GM21717 (cell line): ENCODE data around the gene DDX10.

Experiments used
- ATAC-seq: cut with Tn5 transposase; IDR thresholded peaks from one replicate; pipeline ENCODE4 v1.9.1; 2021; ENCODE audit warnings: mild to moderate bottlenecking, moderate library complexity; ENCODE audit not compliant: unreplicated experiment

The DDX10 gene

DNA sequence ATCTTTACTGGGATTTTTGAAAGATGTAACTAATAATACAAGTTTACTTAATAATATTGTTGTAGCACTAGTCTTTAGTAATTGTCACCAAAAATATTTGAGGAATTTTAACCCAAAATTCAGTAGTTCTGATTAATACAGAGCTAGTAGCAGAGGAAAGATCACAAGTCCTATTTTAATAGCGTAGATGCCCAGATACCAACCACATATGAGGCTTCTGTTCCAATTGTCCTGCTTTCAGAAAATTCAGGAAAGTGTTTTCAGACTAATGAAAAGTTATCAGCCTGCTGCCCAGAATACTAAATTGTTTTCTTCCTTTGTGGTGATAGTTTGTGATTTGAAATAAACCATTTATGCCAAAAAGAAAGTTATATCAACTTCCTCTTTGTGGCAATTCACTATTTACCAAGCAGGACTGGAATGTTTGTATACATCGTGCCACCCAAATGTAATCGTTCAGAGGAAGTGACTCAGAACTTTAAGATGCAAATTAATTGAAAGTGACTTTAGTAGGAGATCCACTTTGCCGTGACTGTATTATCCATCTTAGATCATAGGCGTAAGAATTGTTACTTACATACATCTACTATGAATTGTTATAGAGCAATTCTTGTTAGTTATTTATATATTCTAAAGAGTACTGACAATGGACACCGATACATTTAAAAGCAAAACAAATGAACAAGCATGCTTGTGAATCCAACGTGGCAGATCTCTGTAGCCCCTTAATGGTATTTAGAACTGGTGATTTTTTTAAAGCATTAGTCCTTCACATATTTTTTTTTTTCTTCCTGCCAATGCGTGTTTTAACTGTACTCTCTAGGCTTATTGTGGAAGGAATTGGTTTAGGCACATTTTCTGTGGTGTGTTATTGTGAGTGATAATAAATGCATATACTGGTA, 231.0 kb downstream of the DDX10 start:
- no peak for ATAC-seq

DNA sequence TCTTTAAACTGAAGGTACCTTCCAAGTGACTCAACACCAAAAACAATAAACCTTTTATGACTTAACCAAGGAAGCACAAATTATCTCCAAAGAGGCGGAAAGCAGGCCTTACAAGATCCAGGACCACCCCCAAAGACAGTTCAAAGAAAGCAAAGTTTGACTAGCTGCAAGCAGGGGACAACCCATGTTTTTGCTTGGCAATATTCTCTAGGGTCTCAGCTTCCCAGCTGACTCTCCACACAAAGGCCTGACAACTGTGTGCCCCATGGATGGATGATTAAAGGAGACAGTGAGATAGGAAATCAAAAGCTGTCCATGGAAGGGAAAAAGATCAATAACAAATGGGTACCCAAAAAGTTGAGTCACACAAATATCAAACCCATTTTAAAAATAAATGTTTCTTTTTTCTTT, 232.2 kb downstream of the DDX10 start:
- ATAC-seq: no peak

DNA sequence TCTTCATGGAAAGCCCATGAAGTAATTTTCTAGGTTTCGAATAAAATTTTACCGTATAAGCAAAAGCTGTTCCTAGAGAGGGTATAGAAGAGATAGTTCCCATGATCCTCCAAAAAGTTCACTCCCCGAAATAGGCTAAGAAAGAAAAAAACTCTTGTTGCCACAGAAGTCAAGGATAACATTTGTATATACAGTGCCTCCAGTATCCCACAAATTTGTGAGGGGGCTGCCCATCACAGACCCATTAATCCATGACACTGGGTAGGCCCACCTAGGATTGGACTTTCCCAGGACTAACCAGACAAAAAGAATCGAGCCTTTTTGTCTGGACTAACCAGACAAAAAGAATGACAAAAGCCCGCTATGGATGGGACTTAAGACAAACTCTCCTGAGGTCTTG, 233.0 kb downstream of the DDX10 start:
- ATAC-seq: no peak

DNA sequence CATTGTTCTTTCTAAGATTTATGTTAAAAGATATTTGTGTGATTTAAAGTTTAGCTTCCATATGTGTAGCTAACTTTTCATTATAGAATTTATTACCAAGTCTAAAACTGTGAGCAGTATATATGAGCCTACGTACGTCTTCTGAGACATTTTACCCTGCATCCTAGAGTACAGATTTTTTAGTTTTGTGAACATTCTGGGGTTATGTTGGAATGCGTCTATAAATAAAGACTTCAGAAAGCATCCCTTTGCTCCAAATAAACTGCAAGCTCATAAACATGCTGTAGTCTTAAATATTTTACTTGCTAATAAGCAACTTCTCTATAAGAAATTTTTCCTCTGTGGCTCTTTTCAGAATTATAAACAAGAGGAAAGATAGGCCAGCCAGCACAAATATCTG, 236.5 kb downstream of the DDX10 start:
- ATAC-seq: no peak

DNA sequence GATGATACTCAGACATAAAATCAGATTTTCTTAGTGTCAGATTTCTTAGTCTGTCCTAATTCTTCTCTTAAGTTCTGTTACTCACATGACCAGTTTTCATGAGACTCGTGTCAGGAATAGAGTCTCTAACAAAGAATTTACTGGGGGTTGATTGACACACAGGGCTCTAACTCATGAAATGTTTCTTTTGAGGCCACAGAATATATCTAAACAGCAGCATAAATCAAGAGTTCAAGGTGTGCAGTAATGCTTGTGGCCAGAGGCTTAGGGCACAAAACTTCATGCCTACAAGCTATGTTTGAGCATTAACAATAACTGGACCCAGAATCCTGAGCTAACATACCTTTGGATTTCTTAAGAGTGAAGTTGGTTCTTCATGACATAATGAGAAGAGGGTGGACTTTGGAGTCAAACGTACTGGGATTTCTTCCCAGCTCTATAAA, 237.2 kb downstream of the DDX10 start:
- no peak for ATAC-seq

DNA sequence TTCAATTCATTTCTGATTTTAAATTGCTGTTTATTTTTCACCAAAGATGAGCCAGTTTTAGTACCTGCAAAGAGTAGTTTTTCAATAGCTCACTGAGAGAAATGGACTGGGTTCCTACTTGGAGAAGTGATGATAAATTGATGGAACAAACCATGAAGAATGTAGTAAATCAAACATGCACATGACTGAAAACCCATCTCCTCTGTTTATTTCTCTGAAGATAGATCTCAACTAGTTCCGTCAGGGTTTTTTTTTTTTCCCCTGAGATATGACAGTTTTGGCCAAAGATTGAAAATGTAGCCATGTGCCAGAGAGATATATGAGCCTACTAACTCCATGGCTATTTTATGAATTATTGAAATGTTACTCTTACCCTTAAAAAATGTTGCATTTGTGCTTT, 239.6 kb downstream of the DDX10 start:
- no peak for ATAC-seq

DNA sequence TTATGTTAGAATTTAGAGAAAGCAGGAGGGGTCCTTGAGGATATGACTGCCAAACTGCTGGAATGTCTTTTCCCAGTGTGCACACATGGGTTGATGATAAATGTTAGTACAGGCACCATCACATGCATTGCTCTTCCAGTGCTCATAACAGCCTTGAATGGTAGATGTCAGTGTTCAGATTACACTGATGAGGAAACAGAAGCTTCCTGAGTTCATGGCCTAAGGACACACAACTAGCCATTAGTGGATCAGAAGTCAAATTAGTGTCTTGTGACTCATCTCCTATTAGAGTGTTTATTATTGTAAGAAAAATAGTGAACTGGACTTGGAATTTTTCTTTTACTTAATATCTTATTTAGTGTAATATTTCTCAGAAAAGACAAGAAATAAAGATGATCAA, 241.5 kb downstream of the DDX10 start:
- no peak for ATAC-seq

DNA sequence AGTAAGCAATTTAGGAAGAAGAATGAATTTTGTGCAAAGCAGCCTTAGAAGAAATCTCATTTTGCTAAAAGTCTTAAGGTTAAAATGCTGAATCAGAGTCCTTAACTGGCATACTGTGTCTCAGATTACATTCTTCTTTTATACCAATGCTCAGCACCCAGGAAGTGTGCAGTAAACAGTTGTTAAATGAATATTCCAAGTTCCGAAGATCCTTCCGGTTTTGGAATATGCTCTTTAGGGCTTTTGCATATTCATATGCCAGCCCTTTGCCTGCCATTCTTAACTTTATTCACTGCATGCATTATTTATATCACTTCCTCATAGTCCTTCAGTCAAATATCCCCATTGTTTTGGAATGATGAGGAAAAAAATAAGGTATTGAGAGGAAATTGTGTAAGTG, 242.0 kb downstream of the DDX10 start:
- no peak for ATAC-seq

DNA sequence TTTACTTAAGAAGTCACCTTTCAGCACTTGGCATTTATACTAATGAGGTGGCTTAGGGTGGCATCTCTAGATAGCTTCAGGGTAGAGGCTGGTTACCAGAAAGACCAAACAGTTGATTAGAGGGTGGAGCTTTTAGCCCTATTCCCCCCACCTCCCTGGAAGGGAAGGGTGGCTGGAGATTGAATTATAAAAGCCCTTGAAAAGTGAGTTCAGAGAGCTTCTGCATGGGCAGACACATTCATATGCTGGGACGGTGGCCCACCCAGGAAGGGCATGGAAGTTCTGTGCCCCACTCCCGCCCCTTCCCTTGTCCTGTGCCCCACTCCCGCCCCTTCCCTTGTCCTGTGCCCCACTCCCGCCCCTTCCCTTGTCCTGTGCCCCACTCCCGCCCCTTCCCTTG, 244.2 kb downstream of the DDX10 start:
- ATAC-seq: no peak

DNA sequence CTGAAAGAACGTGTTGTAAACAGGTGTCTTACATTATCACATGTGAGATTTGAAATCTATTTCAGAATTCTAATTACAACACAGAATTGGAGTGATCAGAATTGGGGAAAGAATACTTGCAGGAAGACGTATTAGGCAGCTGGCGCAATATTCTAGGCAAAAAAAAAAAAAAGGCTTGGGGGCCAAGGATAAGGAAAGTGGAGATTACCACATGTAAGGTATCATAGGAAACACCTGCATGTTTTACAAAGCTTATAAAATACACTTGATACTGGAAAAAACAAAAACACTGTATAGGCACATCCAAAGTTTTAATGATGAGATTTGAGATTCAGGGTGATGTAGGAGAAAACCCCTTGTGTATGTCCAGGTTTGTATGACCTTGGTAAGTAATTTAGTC, 245.1 kb downstream of the DDX10 start:
- ATAC-seq: no peak

DNA sequence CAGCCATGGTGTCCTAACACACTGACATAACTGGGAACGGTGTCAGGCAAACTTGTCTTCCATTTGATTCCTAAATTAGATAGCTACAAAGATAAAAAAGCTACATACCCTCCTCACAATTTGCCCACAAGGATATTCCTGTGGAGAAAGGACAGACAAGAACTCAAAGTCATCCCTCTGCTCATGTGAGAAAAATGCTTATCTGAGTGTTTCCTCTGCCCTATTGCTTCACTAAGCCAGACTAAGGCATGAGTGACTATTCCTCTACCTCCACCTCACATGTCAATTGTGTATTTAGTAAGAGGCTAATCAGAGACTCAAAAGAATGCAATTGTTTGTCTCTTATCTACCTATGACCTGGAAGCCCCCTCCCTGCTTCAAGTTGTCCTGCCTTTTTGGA, 247.7 kb downstream of the DDX10 start:
- no peak for ATAC-seq

DNA sequence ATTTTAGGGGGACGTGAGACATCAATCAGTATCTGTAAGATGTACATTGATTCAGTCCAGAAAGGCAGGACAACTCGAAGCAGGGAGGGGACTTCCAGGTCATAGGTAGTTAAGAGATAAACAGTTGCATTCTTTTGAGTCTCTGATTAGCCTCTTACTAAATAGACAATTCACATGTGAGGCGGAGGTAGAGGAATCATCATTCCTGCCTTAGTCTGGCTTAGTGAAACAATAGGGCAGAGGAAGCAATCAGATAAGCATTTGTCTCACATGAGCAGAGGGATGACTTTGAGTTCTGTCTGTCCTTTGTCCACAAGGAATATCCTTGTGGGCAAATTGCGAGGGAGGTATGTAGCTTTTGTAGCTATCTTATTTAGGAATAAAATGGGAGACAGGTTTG, 248.3 kb downstream of the DDX10 start:
- no peak for ATAC-seq

DNA sequence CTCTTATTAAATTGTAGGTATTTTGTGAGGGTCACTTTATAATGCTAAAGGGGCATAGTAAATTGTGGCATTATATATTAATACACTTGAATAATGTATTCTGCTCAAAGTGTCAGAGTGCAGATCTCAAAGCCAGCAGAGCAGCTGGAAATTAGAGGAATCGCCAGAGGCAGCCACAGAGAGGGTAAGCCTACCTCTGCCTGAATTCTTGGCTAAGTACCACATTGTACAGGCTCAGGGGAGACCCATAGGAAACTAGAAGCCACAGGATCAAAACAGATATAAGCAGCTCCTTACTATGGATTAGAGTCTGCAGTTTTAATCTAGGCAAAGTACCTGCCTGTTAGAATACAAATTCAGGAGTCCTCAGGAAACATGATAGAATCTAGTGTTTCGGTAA, 249.3 kb downstream of the DDX10 start:
- ATAC-seq: no peak

DNA sequence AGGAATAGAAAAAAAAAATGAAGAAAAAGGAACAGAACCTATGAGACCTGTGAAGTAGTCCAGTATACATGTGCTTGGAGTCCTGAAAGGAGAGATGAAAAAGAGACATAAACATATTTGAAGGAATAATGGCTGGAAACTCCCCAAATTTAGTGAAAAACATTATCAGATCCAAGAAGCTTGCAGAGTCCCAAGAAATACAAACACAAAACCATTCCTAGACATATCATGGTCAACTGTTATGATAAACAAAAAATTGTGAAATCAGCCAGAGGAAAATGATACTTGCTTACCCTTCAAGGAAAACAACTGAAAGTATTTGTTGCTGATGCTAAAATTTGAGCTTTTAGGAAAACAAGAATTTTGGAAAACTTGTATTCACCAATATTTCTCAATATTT, 250.1 kb downstream of the DDX10 start:
- no peak for ATAC-seq

DNA sequence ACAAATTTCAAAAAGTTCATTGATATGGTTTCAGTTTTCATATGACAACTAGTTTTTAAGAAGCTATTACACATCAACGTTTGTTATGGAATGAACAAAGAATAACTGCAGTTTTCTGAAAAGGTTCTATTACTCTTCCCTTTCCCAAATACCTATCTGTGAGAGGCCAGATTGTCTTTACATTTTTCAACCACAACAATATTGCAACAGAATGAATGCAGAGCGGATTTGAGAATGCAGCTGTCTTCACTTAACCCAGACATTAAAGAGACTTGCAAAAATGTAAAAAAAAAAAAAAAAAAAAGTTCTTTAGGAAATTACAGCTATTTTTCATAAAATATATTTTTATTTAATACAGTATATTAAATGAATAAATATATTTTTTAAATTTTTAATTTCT, 250.8 kb downstream of the DDX10 start:
- no peak for ATAC-seq

DNA sequence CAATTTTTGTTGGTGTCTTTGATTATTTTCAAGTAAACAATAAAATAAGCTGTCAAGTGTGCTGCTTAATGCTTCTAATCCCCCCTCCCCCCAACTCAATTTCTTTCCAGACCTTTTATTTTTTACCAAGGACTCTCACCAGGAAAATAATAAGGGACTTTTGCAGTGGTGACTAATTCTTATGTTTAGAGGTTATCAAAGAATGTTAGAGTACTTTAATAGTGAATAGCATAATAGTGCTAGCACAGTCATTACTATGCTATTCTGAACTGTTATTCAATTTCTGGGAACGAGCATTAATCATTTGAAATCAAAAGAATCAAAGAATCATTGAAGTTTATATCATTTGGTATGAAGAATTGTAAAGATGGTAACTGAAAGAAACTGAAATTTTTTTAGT, 251.4 kb downstream of the DDX10 start:
- ATAC-seq: no peak

DNA sequence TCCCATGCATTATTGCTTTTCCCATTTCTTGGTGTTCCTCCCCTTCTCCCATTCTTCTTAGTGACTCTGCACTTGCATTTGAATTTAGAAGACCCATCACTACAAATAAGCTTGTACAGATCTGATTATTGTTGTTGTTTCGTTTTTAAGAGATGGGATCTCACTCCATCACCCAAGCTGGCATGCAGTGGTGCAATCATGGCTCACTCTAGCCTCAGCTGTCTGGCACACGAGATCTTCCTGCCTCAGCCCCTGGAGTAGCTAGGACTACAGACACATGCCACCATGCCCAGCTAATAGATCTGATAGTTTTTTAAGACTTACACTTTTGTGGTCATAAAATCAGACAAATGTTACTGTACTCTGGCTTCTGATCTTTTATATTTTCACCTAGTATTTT, 252.1 kb downstream of the DDX10 start:
- ATAC-seq: no peak

DNA sequence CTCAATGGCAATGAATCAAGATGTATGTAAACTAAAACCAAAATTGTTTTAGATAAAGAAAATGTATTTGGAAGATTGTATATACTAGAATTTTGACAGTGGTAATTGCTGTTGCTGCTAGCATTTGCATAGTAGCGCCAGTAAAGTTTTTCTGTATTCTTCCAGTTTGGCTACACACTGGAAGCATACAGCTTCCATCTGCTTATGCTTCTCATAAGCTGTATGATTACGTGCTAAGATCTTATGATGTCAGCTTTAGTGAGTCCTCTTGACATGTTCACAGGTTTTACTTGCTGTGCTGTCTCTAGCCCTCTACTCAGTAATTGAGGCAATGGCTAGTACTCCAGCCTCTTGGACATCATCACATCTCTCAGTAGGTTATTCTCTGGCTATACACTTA, 256.3 kb downstream of the DDX10 start:
- ATAC-seq: no peak

DNA sequence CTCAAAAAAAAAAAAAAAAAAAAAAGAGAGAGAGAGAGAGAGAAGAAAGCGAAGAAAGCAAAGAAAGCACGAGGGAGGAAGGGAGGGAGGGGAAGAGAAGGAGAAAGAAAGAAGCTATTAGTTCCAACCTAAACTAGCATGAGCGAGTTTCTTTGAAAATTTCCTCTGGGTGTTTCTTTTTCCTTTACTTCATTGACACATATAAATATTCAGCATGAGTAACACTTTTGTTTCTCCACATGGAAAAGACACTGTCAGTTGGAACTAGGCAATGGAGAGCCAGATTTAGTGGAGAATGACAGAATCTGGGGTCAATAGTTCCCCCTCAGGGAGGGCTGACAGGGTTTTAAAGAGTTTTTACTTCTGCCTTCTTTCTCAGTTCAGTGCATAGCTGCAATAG, 257.4 kb downstream of the DDX10 start:
- ATAC-seq: no peak

DNA sequence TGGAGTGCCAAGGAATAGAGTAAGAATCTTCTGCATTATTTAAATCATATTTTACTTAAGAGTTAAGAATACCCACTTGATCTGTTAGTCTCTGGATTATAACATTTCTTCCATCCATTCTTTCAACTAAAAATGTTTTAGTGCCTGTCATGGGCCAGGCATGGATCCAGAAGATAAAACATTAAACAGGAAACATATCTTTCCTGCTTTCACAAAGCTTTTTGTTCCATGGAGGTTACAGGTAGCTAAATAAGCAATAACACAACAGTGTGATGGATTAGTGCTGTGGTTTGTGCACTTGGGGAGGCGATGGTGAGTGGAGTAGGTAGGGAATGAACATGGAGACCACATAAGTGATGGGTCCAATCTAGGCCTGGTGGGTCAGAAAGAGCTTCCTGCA, 258.5 kb downstream of the DDX10 start:
- no peak for ATAC-seq

DNA sequence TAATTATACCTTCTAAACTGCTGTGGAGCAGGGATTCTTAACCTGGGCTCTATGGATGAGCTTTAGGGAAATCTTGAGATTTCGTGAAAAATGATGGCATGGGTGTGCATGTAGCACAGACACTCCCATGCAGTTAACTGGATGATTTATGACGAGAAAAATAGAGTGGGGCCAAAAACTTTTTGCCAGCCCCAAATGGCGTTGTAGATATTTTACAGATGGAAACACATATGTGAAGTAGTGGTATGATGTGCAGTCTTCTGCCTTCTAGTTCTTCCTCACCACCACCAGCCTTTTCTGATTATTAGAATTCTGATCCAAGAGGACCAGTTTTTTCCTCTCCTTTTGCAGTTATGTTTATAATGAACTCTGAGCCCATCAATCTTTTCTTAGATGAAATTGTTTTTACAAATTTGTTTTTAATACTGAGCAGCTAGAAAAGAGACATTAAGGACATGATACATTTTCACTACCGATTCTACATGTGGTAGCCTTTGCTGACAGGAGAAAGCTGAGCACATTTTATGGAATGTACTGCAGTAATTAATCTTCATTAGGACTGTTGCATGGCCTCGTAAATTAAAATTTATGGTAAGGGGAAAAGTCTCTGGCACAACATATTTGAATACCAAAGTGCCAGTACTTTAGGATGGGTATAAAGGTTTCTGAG, 261.4 kb downstream of the DDX10 start:
- ATAC-seq: no peak

DNA sequence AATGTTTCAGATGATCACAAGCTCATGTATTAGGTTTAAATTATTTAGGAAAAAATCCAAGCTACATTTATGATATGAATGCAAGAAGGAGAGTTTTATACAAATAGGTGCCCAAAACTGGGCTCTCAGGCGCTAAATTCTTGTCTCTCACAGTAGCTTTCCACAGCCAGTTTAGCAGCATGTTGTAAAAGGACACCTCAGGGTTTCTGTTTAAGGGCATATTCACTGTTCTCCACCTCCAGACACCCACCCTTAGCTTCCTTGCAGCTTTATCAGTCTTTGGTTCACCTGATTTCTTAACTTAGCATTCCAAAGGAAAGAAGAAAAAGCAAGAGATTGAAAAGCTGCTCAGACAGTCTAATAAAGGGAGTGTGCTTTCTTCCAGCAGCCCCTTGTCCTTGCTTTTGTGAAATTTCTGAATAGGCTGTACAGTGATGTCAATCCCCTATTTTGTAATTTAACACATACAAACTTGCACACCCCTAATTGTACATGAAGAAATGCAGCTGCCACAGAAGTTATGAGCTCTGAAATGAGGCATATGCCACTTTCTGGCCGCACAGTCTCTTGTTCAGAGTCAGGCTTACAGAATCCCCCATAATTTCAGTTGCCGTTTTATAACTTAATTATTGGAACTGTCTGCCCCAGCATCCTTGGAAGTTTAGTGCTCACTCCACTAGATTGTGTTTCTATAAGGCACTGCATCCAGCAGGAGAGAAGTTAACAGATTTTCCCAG, 262.1 kb downstream of the DDX10 start:
- ATAC-seq: no peak
